22Rv1 (cell line): ENCODE measurements around the gene USH2A.

ENCODE experiments used
- H3K27ac ChIP-seq: fragments of 450-650 bp; 2 replicates; pipeline ENCODE4 v1.5.1; 2017
- CTCF ChIP-seq: fragments of 450-650 bp; IDR thresholded peaks from 2 replicates; pipeline ENCODE4 v1.5.1; 2017; ENCODE audit warnings: mild to moderate bottlenecking
- ZFX ChIP-seq: fragments of 450-650 bp; IDR thresholded peaks from 2 replicates; pipeline ENCODE4 v1.6.1; 2017; ENCODE audit warnings: antibody characterized with exemption, borderline replicate concordance

The USH2A gene

GRCh38 chr1:215789981-215790380 is 633.3 kb downstream of the USH2A start:
- TF ChIP-seq ZFX, result no peak
- H3K27ac ChIP-seq, result no peak overlapping the region

DNA sequence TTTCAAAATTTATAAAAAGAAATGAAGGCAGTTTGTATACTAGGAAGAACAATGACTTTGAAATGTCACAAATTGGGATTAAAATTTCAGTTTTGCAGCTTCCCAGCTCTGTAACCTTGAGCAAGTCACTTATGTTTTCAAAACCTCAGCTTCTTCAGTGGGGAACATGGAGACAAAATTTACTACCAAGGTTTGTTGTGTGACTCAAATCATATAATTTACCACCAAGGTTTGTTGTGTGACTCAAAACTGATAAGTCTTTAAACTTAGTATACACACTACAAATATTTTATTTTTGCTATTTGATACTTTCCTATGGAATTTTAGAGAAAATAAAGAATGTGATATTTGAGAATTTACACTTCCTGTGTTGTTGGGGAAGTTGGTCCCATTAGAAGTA is 636.3 kb downstream of the USH2A start:
- no peak for TF ChIP-seq CTCF
- TF ChIP-seq ZFX, result no peak
- H3K27ac ChIP-seq, result no peak overlapping the region

GRCh38 chr1:215780641-215781040 is 642.6 kb downstream of the USH2A start:
- H3K27ac ChIP-seq, result no peak overlapping the region
- TF ChIP-seq ZFX (no peak), CTCF (no peak)

DNA sequence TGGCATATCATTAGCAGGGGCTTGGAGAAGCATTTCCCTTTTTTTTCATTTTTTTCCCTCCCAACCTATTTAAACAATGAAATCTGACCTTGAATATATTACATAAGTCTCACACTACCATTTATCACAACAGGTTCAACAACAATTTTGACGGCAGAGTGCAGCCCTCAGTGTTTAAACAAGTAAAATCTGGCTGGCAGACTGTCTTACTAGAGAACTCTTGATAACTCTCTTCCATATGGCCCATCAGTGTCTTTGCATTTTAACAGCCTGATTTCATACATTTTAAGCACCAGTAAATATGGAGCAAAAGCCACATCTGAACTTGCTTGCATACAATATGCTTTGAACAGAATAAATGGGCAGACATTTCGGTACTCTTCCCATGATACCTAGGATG is 643.1 kb downstream of the USH2A start:
- TF ChIP-seq CTCF (no peak), ZFX (no peak)

DNA sequence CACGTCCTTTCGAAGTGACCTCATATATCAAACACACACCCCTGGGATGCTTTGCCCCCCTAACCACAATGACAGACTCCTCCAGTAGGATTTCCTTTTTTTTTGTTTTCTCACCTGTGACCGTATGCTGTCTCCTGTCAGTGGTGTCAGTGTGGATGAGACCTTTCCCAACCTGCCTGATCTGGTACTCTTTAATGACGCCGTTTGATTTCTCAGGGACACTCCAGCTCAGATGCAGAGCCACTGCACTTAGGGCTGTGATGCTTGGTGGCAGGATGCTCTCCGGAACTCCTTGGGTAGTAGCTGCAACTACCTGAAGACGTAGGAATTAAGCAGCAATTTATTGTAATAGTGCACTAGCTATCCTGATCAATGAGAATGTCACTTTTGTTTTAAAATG is 643.5 kb downstream of the USH2A start:
- TF ChIP-seq CTCF (no peak), ZFX (no peak)
- H3K27ac ChIP-seq, result no peak overlapping the region

More for the DNA sequence above, 643.1 kb downstream of the USH2A start:
- H3K27ac ChIP-seq, result no peak overlapping the region

DNA sequence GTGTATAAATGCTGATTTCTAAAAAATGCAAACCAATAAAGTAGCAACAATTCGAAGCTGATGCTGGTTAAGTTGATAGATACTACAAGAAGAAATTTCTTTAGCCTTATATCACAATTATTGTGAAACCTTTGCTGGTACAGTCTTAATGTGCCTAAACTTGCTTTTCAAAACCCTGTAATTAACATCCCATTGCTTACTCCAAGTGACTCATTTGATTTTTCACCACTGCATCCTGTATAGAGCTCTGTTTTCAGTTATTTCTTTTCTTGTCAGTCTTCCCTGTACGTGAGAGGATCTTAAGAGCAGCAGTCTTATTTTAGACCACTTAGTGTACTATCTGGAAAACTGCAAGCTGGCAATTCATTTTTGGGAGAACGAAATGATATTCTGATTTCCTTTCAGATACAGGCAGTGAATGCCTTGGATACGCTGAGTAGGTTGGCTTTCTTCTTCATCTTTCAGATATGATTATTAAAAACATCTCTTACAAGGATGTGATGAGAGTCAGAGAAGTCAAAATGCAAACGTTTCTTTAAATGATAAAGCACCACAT is 645.8 kb downstream of the USH2A start:
- no peak overlapping the region for H3K27ac ChIP-seq
- TF ChIP-seq ZFX, result no peak

DNA sequence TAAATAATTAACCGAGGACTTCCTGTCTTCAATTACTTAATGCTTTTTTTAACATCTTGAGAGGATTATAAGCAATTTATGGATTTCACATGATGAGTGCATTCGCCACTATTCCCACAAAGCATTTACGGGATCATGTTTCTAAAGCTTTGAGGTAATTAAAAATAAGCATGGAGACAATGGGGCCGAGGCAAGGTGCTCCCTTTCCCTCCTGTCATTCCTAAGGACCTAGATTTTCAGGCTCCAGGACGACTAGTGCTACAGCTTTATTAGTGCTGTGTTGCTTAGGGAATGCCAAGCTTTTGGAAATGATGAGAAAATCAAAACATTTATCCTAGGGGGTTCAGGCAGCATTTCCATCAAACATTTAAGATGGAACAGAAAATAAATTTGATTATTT is 646.9 kb downstream of the USH2A start:
- TF ChIP-seq CTCF (no peak), ZFX (no peak)
- H3K27ac ChIP-seq, result no peak overlapping the region

DNA sequence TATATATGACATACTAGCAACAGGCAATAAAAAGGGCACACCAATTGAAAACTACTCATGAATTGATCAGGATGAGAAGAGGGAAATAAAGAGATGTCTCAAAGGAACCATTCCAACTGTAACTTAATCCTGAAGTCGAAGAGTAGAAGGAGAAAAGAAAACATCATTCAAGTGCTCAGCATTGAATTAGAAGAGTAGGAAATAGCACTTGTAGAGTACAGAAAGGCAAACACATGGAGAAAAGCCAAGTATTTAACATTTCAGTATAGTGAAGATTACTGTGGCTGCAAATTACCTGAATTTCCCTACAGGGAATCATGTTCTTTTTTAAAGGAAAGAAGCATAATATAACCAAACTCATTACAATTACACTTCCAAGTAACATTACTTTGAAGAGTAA is 651.1 kb downstream of the USH2A start:
- TF ChIP-seq ZFX, result no peak
- no peak overlapping the region for H3K27ac ChIP-seq

GRCh38 chr1:215768303-215768702 is 654.9 kb downstream of the USH2A start:
- TF ChIP-seq ZFX, result no peak
- no peak overlapping the region for H3K27ac ChIP-seq
